Measurements from ENCODE around the gene NELL1.

DNA sequence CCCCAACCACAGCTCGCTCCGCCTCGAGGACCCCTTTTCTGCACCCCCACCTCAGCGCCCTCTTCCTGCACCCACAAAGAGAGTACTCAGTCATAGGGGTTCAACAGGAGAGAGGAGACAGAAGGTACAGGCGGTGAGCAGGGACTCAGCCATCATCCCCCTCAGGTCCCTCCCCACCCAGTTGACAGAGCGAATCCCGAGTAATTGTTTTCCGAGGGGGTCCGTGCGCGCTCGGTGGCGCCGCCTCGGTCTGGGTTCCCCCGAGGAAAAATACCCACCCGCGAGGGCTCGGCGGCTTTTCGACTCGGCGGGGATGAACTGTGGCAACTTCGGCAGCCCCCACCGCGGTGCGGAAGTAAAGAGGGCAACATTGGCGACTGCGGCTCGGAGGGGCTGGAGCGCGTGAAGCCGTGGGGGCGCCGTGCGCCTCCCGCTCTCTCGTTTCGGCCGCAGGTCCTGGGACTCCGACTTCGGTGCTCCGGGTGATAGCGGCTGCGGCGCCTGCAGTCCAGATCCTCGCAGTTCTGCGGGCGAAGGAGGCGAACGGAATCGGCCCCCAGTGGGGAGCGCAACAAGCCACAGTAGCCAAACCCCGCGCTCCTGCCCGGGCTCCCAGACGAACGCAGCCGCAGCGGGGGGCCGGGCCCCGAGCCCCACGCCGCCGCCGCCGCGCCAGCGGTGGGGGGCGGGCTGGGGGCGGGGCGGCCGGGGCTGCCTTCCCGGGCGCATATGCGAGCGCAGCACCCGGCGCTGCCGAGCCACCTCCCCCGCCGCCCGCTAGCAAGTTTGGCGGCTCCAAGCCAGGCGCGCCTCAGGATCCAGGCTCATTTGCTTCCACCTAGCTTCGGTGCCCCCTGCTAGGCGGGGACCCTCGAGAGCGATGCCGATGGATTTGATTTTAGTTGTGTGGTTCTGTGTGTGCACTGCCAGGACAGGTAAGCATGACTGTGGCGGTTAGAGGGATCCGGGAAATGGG, at the start of gene NELL1:
- TF ChIP-seq POLR2A (IDR thresholded peaks at IDR 0.05), result no peak
- TF ChIP-seq, protein P1, sequence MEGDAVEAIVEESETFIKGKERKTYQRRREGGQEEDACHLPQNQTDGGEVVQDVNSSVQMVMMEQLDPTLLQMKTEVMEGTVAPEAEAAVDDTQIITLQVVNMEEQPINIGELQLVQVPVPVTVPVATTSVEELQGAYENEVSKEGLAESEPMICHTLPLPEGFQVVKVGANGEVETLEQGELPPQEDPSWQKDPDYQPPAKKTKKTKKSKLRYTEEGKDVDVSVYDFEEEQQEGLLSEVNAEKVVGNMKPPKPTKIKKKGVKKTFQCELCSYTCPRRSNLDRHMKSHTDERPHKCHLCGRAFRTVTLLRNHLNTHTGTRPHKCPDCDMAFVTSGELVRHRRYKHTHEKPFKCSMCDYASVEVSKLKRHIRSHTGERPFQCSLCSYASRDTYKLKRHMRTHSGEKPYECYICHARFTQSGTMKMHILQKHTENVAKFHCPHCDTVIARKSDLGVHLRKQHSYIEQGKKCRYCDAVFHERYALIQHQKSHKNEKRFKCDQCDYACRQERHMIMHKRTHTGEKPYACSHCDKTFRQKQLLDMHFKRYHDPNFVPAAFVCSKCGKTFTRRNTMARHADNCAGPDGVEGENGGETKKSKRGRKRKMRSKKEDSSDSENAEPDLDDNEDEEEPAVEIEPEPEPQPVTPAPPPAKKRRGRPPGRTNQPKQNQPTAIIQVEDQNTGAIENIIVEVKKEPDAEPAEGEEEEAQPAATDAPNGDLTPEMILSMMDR (IDR thresholded peaks at IDR 0.05), result no peak
